ENCODE data around the gene CFAP90.
A peak's percentile ranks its signal among the peaks of the same experiment; 100 is the strongest.

The CFAP90 gene

DNA sequence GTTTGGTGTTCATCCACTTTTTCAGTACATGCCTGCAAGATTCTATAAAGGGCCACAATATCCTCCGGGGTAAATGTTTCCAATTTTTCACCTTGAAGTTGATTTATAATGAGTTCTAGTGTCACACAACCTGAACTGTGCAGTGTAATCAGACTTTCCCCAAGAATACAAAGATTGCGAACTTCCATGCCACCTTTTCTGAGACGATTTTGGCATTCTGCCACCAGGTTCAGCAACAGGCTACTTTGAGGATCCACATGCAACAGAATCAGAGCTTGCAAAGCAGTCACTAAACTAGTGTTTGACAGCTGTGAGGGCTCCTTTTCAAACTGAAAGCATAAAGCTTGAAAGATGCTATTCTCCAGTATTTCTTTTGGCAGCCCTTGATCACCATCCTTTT lies 16.3 kb upstream of the CFAP90 start:
- no peak for DNase-seq

DNA sequence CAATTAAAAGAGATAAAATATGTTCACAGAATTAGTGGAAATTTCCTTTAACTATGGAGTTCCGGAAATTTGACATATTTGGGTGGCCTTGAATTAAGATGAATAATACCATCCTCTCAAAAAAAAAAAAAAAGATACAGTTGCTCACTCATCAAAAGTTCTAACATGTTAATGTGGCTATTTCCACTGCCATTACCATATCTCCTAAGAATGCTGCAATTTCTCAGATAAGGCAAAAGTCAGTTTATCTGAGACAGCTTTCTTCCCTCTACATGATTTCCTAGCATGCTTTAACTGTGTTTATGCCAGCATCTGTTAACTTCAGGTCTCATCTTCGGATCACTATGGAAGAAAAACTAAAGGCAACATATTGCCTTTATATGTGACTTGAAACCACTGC lies 15.3 kb upstream of the CFAP90 start:
- DNase-seq: no peak

GRCh38 chr5:7857926-7858632 lies 7.1 kb upstream of the CFAP90 start:
- no peak for DNase-seq

GRCh38 chr5:7857361-7857760 lies 6.4 kb upstream of the CFAP90 start:
- no peak for DNase-seq

GRCh38 chr5:7856855-7857254 lies 5.9 kb upstream of the CFAP90 start:
- no peak for DNase-seq

DNA sequence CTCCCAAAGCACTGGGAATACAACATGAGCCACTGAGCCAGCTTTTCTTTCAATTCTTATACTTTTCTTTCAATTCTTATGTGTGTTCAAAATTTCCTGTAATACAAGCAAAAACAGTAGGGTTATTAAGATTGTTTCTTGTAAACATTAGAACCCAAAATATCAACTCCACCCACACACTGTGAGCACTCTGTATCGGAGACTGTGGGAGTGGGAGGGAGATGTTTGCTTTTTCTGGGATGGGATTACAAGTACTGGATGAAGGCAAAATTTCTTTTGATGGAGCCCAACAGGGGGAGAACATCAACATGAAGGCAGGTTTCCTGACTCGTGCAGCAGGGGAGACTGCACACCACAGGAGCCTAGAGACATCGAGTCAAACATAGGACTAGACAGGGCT lies 4.7 kb upstream of the CFAP90 start:
- DNase-seq: no peak

DNA sequence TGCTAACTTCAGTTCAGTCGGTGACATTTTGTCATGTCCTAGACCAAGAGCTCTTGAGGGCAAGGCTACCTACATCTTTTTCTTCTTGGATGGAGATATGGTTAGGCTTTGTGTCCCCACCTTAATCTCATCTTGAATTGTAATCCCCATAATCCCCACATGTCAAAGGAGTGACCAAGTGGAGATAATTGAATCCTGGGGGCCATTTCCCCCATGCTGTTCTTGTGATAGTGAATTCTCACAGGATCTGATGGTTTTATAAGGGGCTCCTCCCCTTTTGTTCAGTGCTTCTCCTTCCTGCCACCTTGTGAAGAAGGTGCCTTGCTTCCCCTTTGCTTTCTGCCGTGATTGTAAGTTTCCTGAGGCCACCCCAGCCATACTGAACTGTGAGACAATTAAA lies 2.1 kb upstream of the CFAP90 start:
- no peak for DNase-seq

GRCh38 chr5:7852542-7852941 lies 1.6 kb upstream of the CFAP90 start:
- DNase-seq: no peak

DNA sequence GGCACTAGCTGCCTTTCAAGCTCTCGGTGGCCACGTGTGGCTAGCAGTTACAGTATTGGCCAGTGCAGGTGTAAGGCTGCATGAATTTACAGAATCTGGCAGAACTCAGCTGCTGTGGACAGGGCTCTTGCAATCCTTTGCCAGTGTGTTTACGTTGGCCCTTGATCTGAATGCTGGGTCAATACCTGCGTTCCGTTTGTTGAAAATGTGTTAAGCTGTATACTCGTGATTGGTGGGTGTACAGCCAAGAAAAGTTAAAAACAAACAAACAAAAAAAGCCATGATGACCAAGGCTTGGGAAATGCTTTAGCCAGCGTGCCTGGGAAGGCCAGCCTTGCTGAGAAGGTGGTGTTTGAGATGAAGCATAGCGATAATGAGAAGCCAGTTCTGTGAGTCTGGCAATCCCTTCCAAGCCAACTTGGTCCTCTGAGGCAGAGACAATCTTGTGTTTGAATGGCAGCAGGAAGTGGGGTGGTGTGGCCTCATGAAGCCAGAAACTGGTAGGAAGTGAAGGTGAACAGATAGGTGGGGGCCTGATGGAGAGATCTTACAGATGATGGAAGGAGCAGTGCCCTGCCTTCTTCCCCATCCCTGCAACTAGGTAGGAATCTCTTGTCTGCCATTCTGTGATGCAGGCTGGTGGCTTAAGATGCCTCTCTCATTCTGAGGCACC lies 820 bp upstream of the CFAP90 start:
- DNase-seq: no peak

DNA sequence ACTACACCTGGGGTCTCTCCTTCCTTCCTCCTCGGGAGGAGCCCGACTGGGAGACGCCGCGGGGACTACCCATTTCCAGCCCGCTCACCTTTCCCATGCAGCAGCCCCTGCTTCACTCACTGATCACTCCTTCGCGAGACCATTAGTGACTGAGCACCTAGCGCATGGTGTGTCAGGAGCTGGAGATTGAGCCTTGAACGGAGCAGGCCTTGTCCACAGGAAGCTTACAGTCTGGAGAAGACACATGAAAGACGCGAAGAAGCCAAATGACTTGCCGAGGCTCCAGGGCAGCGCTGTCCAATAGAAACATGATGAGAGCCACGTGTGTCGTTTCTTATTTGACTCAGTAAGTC lies 283 bp upstream of the CFAP90 start:
- DNase-seq: no peak

DNA sequence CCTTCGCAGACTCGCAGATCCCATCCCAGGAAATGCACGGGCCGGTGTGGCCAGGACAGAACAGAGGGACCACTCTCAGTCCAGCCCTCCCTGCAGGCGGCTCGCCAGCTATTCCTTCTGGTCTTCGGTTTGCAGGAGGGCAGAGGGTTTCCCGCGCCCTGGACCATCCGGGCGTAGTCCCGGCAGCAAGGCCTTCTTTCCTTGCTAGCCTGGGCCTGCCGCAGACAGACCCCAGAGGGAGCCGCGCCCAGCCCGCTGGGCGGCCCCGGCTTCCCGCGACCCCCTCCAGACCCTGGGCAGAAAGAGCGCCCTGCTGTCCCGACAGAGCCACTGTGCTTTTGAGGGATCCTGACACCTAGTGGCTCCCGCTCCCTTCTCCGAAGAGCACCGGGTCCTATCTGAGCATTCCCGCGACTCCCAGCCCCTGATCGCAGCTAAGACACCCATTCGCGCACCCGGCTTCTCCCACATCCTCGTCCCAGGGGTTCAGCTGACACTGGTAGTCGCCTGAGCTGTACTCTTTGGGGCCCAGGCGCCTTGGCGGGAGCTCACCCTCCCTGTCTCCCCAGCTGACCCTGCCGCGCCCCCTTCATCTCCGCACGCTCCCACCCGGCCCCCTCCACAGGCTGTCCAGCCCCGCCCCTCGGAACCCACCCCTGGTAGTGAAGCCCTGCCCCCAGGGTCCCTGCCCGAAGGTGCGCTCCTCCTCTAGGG lies 1.1 kb downstream of the CFAP90 start:
- DNase-seq: peak; percentile 60

DNA sequence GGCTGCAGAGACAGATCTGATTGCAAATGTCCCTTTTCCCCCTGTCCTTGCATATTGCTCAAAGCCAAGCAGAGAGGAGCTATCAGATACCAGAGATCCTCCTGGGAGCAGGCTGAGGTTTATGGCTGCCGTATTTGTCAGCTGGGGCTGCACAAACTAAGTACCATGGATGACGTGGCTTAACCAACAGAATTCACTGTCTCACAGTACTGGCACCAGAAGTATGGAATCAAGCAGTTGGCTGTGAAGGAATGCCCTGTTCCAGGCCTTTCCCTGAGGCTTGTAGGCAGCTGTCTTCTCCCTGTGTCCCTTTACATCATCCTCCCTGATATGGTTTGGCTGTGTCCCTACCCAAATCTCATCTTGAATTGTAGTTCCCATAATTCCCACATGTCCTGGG lies 2.6 kb downstream of the CFAP90 start:
- DNase-seq: no peak

- DNase-seq: no peak
These were observed 4.6 kb downstream of the CFAP90 start for GRCh38 chr5:7846327-7846726.

DNA sequence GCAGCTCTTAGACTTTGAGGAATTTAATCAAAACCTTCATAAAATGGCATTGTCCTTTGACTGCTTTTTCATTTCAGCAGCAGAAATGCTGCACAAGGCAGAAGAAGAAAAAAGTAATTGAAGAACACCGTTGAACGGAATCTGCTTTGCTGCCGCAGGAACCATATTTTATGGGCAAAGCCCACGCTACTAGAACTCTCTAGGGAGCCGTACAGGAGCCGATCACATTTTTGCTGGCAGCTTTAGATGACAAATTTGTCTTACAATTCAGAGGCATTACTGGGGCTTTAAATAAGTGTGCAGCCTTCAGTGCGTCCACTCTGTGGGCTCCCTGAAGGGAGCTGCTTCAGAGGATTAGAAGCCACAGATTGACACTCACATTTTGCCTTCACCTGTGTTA lies 5.4 kb downstream of the CFAP90 start:
- DNase-seq: peak; percentile 18

GRCh38 chr5:7844901-7845300 lies 6.0 kb downstream of the CFAP90 start:
- no peak for DNase-seq

DNA sequence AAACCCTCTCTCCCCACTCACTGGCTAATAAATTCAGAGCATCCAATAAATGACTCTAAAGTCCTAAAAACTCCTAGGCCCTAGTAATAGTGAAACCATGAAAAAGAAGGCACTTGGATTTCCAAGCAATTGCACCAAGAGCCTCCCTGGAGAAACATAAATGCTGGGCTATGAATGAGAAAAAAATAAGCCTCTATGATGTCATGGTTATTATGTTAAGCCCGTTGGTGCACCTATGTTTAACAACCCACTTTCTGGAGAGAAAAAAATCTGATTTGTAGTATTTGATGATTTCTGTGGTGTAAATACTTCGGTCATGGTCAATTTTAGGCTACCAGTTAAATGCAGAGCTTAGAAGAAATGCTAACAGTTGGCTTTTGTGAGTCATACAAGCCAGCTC lies 8.4 kb downstream of the CFAP90 start:
- no peak for DNase-seq

- no peak for DNase-seq
These were observed 13.5 kb downstream of the CFAP90 start for GRCh38 chr5:7837403-7837802.

- DNase-seq: no peak
These were observed 16.0 kb downstream of the CFAP90 start for GRCh38 chr5:7834982-7835381.

- DNase-seq: no peak
These were observed 22.7 kb downstream of the CFAP90 start for GRCh38 chr5:7828269-7828668.

DNA sequence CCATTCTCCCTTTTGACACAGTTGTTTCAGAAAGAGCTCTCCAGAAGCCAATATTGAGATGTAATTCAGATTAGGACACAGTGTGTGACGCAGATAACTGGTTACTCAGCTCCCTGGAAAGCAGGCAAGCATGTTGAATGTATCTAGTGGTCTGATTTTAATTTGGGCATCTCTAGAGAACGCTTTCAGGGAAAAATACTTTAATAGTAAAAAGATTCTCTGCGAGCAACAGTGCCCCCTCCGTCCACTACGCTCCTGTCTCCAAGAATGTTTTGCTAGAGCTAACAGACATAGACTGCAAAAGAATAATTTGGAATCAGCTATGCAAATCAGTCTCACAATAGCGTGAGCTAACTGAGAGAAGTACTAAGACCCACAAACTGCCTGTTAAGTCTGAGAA lies 23.3 kb downstream of the CFAP90 start:
- DNase-seq: no peak

DNA sequence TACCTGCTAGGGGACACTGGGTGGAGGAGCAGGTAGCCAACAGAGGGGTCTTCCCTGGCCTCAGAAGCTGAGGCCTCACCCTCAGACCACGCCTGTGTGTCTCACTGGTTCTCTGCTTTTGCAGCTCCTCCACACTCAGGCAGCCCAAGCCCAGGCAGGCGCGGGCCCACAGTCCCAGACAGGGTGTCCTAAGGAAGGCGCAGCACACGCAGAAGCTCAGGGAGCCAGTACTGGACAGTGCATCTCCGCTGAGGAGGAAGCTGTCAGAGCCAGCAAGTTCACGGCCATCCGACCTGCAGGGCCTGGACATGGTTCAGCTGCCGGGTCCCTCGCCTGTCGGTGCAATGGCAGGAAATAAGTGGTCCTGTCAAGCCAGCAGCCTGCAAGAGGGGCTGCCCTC lies 25.3 kb downstream of the CFAP90 start:
- no peak for DNase-seq

DNA sequence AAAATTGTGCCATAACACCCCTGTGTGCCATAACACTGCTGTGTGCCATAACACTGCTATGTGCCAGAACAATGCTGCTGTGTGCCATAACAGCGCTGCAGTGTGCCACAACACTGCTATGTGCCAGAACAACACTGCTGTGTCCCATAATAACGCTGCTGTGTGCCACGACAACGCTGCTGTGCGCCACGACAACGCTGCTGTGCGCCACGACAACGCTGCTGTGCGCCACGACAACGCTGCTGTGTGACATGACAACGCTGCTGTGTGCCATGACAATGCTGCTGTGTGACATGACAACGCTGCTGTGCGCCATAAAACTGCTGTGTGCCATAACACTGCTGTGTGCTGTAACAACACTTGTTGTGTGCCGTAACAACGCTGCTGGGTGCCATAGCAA lies 25.9 kb downstream of the CFAP90 start:
- no peak for DNase-seq

DNA sequence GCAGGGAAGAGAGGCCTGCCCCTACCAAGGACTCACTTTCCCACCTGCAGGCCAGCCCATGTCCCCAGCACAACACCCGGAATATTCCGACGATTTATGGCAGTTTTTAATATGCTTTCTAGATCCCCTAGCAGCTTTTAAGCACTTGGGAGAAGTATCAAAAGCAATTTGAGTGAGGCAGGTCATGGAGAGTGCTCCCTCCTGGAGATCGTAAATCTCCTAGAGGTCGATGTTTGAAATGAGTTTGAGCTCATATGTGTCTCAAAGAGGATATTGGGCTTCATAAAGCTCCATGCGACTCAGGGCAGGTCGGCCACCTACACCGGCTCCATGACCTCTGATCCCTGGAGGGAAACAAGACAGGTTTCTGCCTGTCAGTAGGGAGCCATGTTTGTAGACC lies 27.3 kb downstream of the CFAP90 start:
- no peak for DNase-seq

DNA sequence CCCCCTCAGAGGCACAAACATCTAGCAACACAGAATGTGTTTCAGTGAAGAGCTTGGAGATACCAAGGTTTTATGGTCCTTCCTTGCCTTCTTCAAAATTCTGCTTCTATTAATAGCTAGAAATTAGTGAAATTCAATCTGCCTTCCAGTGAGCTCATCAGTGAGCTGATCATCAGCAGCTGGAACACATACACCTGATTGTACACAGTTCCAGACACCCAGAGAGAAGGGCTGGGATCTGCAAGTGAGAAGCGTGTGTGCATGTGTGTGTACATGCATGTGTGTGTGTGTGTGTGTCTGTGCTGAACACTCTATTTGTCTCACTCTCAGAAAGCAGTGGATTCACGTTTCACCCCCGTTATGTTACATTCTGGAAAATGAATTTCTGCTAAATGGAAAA lies 28.5 kb downstream of the CFAP90 start:
- DNase-seq: peak; percentile 2

- no peak for DNase-seq
These were observed 34.4 kb downstream of the CFAP90 start for GRCh38 chr5:7816535-7816901.
